Right lobe of liver (tissue), 6 donors: Measurements from ENCODE around the gene C19orf67. TPM values are rescaled to one million over a fixed set of nuclear protein-coding genes. Genes with fewer than 3 reads are reported as not detected.

ENCODE experiments used
- ATAC-seq, 4 donors: fragments of 200-7000 bp; cut with Tn5 transposase; one replicate each; pipeline ENCODE4 v1.9.1; 2020; ENCODE audit warnings: mild to moderate bottlenecking in 4 of 4, moderate library complexity in 4 of 4
- DNase-seq, 3 donors: peaks; one replicate each; pipeline ENCODE4 v3.0.0-alpha.2; 2020
- H3K27ac ChIP-seq, 3 donors: fragments of 200-600 bp; one replicate each; pipeline ENCODE4 v1.8.0; 2022
- H3K27me3 ChIP-seq, 2 donors: fragments of 200-600 bp; one replicate each; pipeline ENCODE4 v1.8.0; 2022
- H3K36me3 ChIP-seq, 4 donors: fragments of 200-600 bp; sonication (generic) in 1 of 4; one replicate each; pipeline versions ENCODE4 v1.5.1 to v1.8.0; 2017 to 2022; ENCODE audit warnings: control low read depth in 1 of 4
- H3K4me1 ChIP-seq, 4 donors: fragments of 200-600 bp; sonication (generic) in 1 of 4; one replicate each; pipeline versions ENCODE4 v1.5.1 to v1.8.0; 2017 to 2022; ENCODE audit warnings: control low read depth in 1 of 4
- H3K4me3 ChIP-seq, 3 donors: fragments of 200-600 bp; one replicate each; pipeline ENCODE4 v1.8.0; 2022
- H3K9me3 ChIP-seq, 4 donors: fragments of 200-600 bp; sonication (generic) in 1 of 4; one replicate each; pipeline versions ENCODE4 v1.5.1 to v1.8.0; 2017 to 2022; ENCODE audit warnings: control low read depth in 1 of 4
- CTCF ChIP-seq, 4 donors: fragments of 200-600 bp in 3 of 4; fragments of 450-650 bp in 1 of 4; IDR thresholded peaks; one replicate each; pipeline versions ENCODE4 v1.5.1 to v1.8.0; 2016 to 2022; ENCODE audit warnings: antibody characterized with exemption in 4 of 4, mild to moderate bottlenecking in 2 of 4
- POLR2A ChIP-seq: fragments of 450-650 bp; IDR thresholded peaks from one replicate; pipeline ENCODE4 v1.6.1; 2017; ENCODE audit warnings: antibody characterized with exemption, mild to moderate bottlenecking
- WGBS: methylation state at CpG from one replicate; pipeline ENCODE4 v1.1.6; 2018; ENCODE audit warnings: low coverage, low lambda C conversion rate; ENCODE audit not compliant: insufficient coverage; ENCODE audit errors: missing lambda C conversion rate; 5-methylcytosine and 5-hydroxymethylcytosine counted together
- intact Hi-C, 2 donors: fragments of 100-400 bp; cut with DNase I; formaldehyde crosslinking; loops; one replicate each; pipeline versions ENCODE4 v1.11.2 to v1.14.1; 2022
- total RNA-seq, 6 experiments: library from RNA; depleted of rRNA in 2 of 6; stranded (reverse); fragments of >200 nt in 2 of 6; fragmentation: NEBNext Ultra II Directional in 3 of 6; extraction: Animal tissue kit (Norgen Biotek cat#: 25700) in 3 of 6; gene quantifications; one replicate each; pipeline versions ENCODE4 v1.1.0 to v1.2.4, GENCODE V29; 2016 to 2023
- donor health status: DM: no; HTN: yes; CAD: no.
- donor health status: DM: no; HTN: no; CAD: no.
- donor health status: DM: no; HTN: no; CAD: no.
- donor health status: DM: no; HTN: yes; CAD: no.
- donor health status: DM: no; HTN: yes; CAD: no.

Gene C19orf67
- total RNA-seq, 6 experiments from 2014 or later = 0.27 TPM; not detected in 5

GRCh38 chr19:14115756-14116155, 30.2 kb upstream of the C19orf67 start:
- intact Hi-C loops = no loop called here
- Histone ChIP-seq H3K4me3 (no peak overlapping the region), H3K4me1 (peaks cover 0 to 57% (median 29%) of the 10 kb centered on the region in 4 donors), H3K36me3 (no peaks in the 10 kb centered on the region), H3K27me3 (no peaks in the 10 kb centered on the region), H3K9me3 (no peaks in the 10 kb centered on the region), H3K27ac (peak overlapping the region in 2 of 3 donors; percentile 7 to 43)
- 68% methylated on average over 5 of the region's 5 CpGs for WGBS
- DNase-seq = no peak
- TF ChIP-seq POLR2A (no peak), CTCF (IDR thresholded peaks at IDR 0.05) (no peak)
- no peak for ATAC-seq

GRCh38 chr19:14114854-14115253, 29.3 kb upstream of the C19orf67 start:
- TF ChIP-seq CTCF (IDR thresholded peaks at IDR 0.05) = peak; percentile 55 to 69 (median 66)
- no peak for TF ChIP-seq POLR2A
- DNase-seq (peak; percentile 74 to 79 (median 74)), ATAC-seq (peak in 3 of 4 donors; percentile 3 to 11 (median 4))
- Histone ChIP-seq H3K27me3 (no peaks in the 10 kb centered on the region), H3K9me3 (no peaks in the 10 kb centered on the region), H3K4me3 (no peak overlapping the region), H3K36me3 (no peaks in the 10 kb centered on the region), H3K4me1 (peaks cover 0 to 56% (median 29%) of the 10 kb centered on the region in 4 donors), H3K27ac (peak overlapping the region in 2 of 3 donors; percentile 36 to 84)
- WGBS = 24% methylated on average over 9 of the region's 9 CpGs
- intact Hi-C loops = no loop called here

- no peak for TF ChIP-seq POLR2A
- TF ChIP-seq CTCF (IDR thresholded peaks at IDR 0.05) = no peak
- Histone ChIP-seq H3K9me3 (no peaks in the 10 kb centered on the region), H3K36me3 (no peaks in the 10 kb centered on the region), H3K4me1 (peaks cover 0 to 52% (median 27%) of the 10 kb centered on the region in 4 donors), H3K4me3 (no peak overlapping the region), H3K27ac (peak overlapping the region in 2 of 3 donors; percentile 36 to 84), H3K27me3 (no peaks in the 10 kb centered on the region)
- DNase-seq (no peak), ATAC-seq (no peak)
- intact Hi-C loops = no loop called here
- 76% methylated on average over 3 of the region's 7 CpGs for WGBS
Measured at GRCh38 chr19:14114439-14114838, 28.9 kb upstream of the C19orf67 start.

GRCh38 chr19:14113762-14114414, 28.3 kb upstream of the C19orf67 start:
- 56% methylated on average over 3 of the region's 18 CpGs for WGBS
- Histone ChIP-seq H3K4me1 (peaks cover 0 to 47% (median 23%) of the 10 kb centered on the region in 4 donors), H3K4me3 (peak overlapping the region in 2 of 3 donors; percentile 3 to 39), H3K27me3 (no peaks in the 10 kb centered on the region), H3K9me3 (no peaks in the 10 kb centered on the region), H3K27ac (peak overlapping the region; percentile 70 to 84 (median 78)), H3K36me3 (no peaks in the 10 kb centered on the region)
- DNase-seq (peak; percentile 81 to 86 (median 83)), ATAC-seq (peak in 1 of 4 donors; percentile 2)
- no peak for TF ChIP-seq POLR2A
- peak; percentile 34 to 56 (median 40) for TF ChIP-seq CTCF (IDR thresholded peaks at IDR 0.05)
- intact Hi-C loops = no loop called here
